A549 (cell line): ENCODE data around the gene CFAP91. TPM values are rescaled to one million over a fixed set of nuclear protein-coding genes. Genes with fewer than 3 reads are reported as not detected.

Experiments
- ATAC-seq, 2 experiments: fragments of 200-7000 bp in 1 of 2; fragments of >200 bp in 1 of 2; cut with Nextera tagmentation in 1 of 2; cut with Tn5 transposase in 1 of 2; 3 replicates each; pipeline versions ENCODE4 v1.8.0 to v1.9.1; 2018 to 2020; ENCODE audit warnings: mild to moderate bottlenecking in 1 of 2, moderate library complexity in 1 of 2
- CTCF ChIA-PET: fragments of 300-600 bp; sonication (Branson Sonifier 250); formaldehyde crosslinking; extraction: SDS; loops from one replicate; lab custom pipeline; 2021; ENCODE audit warnings: antibody characterized with exemption, inconsistent platforms; lab: Yijun Ruan, JAX
- POLR2A ChIA-PET: fragments of 350-600 bp; formaldehyde crosslinking; extraction: SDS; loops from one replicate; lab custom pipeline; 2021; ENCODE audit warnings: antibody characterized with exemption, inconsistent platforms; lab: Yijun Ruan, JAX
- DNase-seq, 2 experiments: peaks; one replicate each; pipeline versions ENCODE4 v3.0.0 to v3.0.0-alpha.2; 2011 to 2016; ENCODE audit warnings: low read depth in 1 of 2, low spot score in 1 of 2
- FAIRE-seq: peaks from 2 replicates; lab custom pipeline; 2011; peaks lifted over from hg19 to GRCh38; lab: Jason Lieb, UNC
- H3K27ac ChIP-seq, 2 experiments: fragments of >200 bp; sonication (Bioruptor Twin); formaldehyde crosslinking; 3 replicates each; pipeline ENCODE4 v1.5.1; 2016 to 2017
- H3K4me1 ChIP-seq: fragments of >200 bp; sonication (Bioruptor Twin); formaldehyde crosslinking; 3 replicates; pipeline ENCODE4 v1.6.1; 2016
- H3K4me2 ChIP-seq: fragments of >200 bp; sonication (Bioruptor Twin); formaldehyde crosslinking; 3 replicates; pipeline ENCODE4 v1.6.1; 2016
- H3K4me3 ChIP-seq: fragments of >200 bp; sonication (Bioruptor Twin); formaldehyde crosslinking; 3 replicates; pipeline ENCODE4 v1.5.1; 2016
- H3K9me3 ChIP-seq: fragments of >200 bp; sonication (Bioruptor Twin); formaldehyde crosslinking; 3 replicates; pipeline ENCODE4 v1.6.1; 2016
- BHLHE40 ChIP-seq: IDR thresholded peaks from 2 replicates; pipeline ENCODE4 v1.6.1; 2012; ENCODE audit warnings: low read depth, low read length, inconsistent platforms
- CBX2 ChIP-seq: fragments of 200-600 bp; sonication (generic); IDR thresholded peaks from 2 replicates; pipeline ENCODE4 v1.6.1; 2016; ENCODE audit warnings: low read depth, mild to moderate bottlenecking, borderline replicate concordance
- CBX8 ChIP-seq: fragments of 200-600 bp; sonication (generic); IDR thresholded peaks from 2 replicates; pipeline ENCODE4 v1.6.1; 2016
- CEBPB ChIP-seq, 2 experiments: fragments of >200 bp in 1 of 2; sonication (Bioruptor Twin) in 1 of 2; formaldehyde crosslinking in 1 of 2; IDR thresholded peaks; 2 replicates each; pipeline ENCODE4 v1.6.1; 2012 to 2016
- EHF ChIP-seq: fragments of 250-450 bp; sonication (Bioruptor Pico); IDR thresholded peaks from 2 replicates; pipeline ENCODE4 v1.5.0; 2020; ENCODE audit warnings: mild to moderate bottlenecking
- ESRRA ChIP-seq: fragments of 150-350 bp; IDR thresholded peaks from 2 replicates; pipeline ENCODE4 v1.6.1; 2014; ENCODE audit warnings: mild to moderate bottlenecking, low read length, borderline replicate concordance
- FOSB ChIP-seq: fragments of 250-450 bp; sonication (Bioruptor Pico); IDR thresholded peaks from 2 replicates; pipeline ENCODE4 v1.5.0; 2020; ENCODE audit warnings: mild to moderate bottlenecking, moderate library complexity
- GATA3 ChIP-seq: IDR thresholded peaks from 2 replicates; pipeline ENCODE4 v1.6.1; 2012; ENCODE audit warnings: borderline replicate concordance
- HOXB13 ChIP-seq: fragments of 250-450 bp; sonication (Bioruptor Pico); IDR thresholded peaks from 2 replicates; pipeline ENCODE4 v1.5.0; 2020; ENCODE audit warnings: low read depth, mild to moderate bottlenecking, moderate library complexity
- HOXB5 ChIP-seq: fragments of 250-450 bp; sonication (Bioruptor Pico); IDR thresholded peaks from 2 replicates; pipeline ENCODE4 v1.5.0; 2020; ENCODE audit warnings: mild to moderate bottlenecking, moderate library complexity
- JUNB ChIP-seq: fragments of >200 bp; sonication (Bioruptor Twin); formaldehyde crosslinking; IDR thresholded peaks from 2 replicates; pipeline ENCODE4 v1.6.1; 2016
- MAZ ChIP-seq: fragments of 150-350 bp; IDR thresholded peaks from 2 replicates; pipeline ENCODE4 v1.6.1; 2014; ENCODE audit warnings: antibody characterized with exemption, low read depth, low read length, borderline replicate concordance
- NPAS2 ChIP-seq: fragments of 250-450 bp; sonication (Bioruptor Pico); IDR thresholded peaks from 2 replicates; pipeline ENCODE4 v1.8.0; 2022; ENCODE audit warnings: mild to moderate bottlenecking, moderate library complexity, borderline replicate concordance
- POLR2A ChIP-seq: IDR thresholded peaks from 2 replicates; pipeline ENCODE4 v1.6.1; 2012; ENCODE audit warnings: mild to moderate bottlenecking, low read length
- POLR2AphosphoS2 ChIP-seq: conservative IDR thresholded peaks from 2 replicates; pipeline ENCODE4 v1.6.1; 2012; ENCODE audit warnings: low read length, improper control_type of control experiment, inconsistent platforms
- RNF2 ChIP-seq: fragments of 200-600 bp; sonication (generic); IDR thresholded peaks from 2 replicates; pipeline ENCODE4 v1.6.1; 2016; ENCODE audit warnings: low read depth, mild to moderate bottlenecking, antibody characterized with exemption, moderate library complexity, borderline replicate concordance
- SMC3 ChIP-seq: fragments of >200 bp; sonication (Bioruptor Twin); formaldehyde crosslinking; IDR thresholded peaks from 3 replicates; pipeline ENCODE4 v1.6.1; 2018; ENCODE audit warnings: inconsistent platforms
- SREBF2 ChIP-seq: fragments of 450-650 bp; IDR thresholded peaks from 2 replicates; pipeline ENCODE4 v1.6.1; 2014; ENCODE audit warnings: mild to moderate bottlenecking, moderate library complexity
- TFCP2L1 ChIP-seq: fragments of 250-450 bp; sonication (Bioruptor Pico); IDR thresholded peaks from 2 replicates; pipeline ENCODE4 v1.5.0; 2021; ENCODE audit warnings: mild to moderate bottlenecking
- ZC3H11A ChIP-seq: fragments of 450-650 bp; IDR thresholded peaks from 2 replicates; pipeline ENCODE4 v1.6.1; 2014; ENCODE audit warnings: antibody characterized with exemption, mild to moderate bottlenecking
- WGBS: methylation state at CpG from one replicate; pipeline ENCODE4 v1.1.6; 2017; ENCODE audit errors: missing lambda C conversion rate; 5-methylcytosine and 5-hydroxymethylcytosine counted together
- polyA plus RNA-seq, 4 experiments: library from polyadenylated mRNA; depleted of rRNA in 3 of 4; stranded (reverse); fragments of >200 nt; fragmentation: RNase III in 1 of 4; extraction: RNeasy Plus Mini Kit Qiagen cat#74134 plus additional on column Dnase treatment in 1 of 4; gene quantifications; 2 replicates in 3 of 4; 3 replicates in 1 of 4; pipeline ENCODE4 v1.2.3, GENCODE V29; 2011 to 2017
- TF ChIP-seq, protein P1 (sequence below): fragments of >200 bp; sonication (Bioruptor Twin); formaldehyde crosslinking; IDR thresholded peaks from 3 replicates; pipeline ENCODE4 v1.5.1; 2016
- TF ChIP-seq, protein P2 (sequence below): IDR thresholded peaks from 2 replicates; pipeline ENCODE4 v1.6.1; 2012
- TF ChIP-seq, protein P3 (sequence below): fragments of 250-450 bp; sonication (Bioruptor Pico); IDR thresholded peaks from 2 replicates; pipeline ENCODE4 v1.5.0; 2020; ENCODE audit warnings: low read depth, mild to moderate bottlenecking, moderate library complexity
- TF ChIP-seq, protein P4 (sequence below): fragments of 150-350 bp; IDR thresholded peaks from 2 replicates; pipeline ENCODE4 v1.6.1; 2014; ENCODE audit warnings: low read depth, mild to moderate bottlenecking, low read length

The CFAP91 gene
- polyA plus RNA-seq, 2 of the 4 experiments (the other 2 are of a cell fraction) = 0.41 to 1.1 TPM

DNA sequence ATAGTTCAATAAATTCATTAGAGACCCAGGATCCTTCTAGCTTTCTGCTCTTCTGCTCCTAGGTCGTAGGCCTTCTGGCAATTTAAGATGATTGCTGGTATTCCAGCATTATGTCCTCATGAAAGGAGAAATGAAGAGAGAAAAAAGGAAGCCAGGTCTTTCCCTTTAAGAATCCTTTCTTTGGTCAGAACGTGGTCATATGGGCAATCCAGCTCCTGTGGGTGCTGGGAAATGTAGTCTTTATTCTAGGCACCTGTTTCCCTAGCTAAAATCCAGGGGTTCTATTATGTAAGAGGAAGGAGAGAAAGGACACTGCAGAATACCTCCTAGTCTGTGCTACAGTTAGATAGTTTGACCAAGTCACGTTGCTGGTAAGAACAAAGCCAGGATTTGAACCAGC lies 43.6 kb downstream of the CFAP91 start:
- WGBS = 12% methylated on average over 3 of the region's 3 CpGs

DNA sequence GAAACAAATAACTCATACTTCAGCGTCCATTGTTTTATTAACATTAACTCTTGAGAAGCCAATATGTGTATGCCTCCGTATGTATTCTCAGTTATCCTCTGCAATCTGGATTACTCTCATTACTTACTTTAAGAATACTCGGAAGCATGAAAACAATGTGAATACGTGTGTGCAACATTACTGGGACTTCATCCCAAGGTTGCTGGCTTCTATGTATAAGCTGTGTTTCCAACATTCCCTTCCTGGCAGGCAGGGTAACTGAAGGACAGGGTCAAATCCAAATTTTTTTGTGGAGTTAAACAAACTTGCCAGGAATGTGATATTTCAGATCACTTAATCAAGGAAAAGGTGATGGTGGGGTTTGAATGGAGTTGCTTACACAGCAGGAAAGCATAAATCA lies 44.5 kb downstream of the CFAP91 start:
- no peak for ATAC-seq
- no peak for FAIRE-seq
- H3K9me3 ChIP-seq = no peaks in the 10 kb centered on the region
- H3K4me1 ChIP-seq = no peaks in the 10 kb centered on the region
- 59% methylated on average over 4 of the region's 4 CpGs for WGBS
- H3K4me2 ChIP-seq = no peak overlapping the region
- ChIA-PET CTCF (interaction anchor here (1.0 kb wide), 1 partner anchor 9 kb away, joined by 4 read pairs; no protein-coding TSS in a partner anchor), POLR2A (no interaction called here)
- DNase-seq = no peak
- no peak overlapping the region for H3K27ac ChIP-seq
- H3K4me3 ChIP-seq = no peak overlapping the region
- TF ChIP-seq, protein P1, sequence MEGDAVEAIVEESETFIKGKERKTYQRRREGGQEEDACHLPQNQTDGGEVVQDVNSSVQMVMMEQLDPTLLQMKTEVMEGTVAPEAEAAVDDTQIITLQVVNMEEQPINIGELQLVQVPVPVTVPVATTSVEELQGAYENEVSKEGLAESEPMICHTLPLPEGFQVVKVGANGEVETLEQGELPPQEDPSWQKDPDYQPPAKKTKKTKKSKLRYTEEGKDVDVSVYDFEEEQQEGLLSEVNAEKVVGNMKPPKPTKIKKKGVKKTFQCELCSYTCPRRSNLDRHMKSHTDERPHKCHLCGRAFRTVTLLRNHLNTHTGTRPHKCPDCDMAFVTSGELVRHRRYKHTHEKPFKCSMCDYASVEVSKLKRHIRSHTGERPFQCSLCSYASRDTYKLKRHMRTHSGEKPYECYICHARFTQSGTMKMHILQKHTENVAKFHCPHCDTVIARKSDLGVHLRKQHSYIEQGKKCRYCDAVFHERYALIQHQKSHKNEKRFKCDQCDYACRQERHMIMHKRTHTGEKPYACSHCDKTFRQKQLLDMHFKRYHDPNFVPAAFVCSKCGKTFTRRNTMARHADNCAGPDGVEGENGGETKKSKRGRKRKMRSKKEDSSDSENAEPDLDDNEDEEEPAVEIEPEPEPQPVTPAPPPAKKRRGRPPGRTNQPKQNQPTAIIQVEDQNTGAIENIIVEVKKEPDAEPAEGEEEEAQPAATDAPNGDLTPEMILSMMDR = no peak
- TF ChIP-seq HOXB5 (CRISPR knock-in tag) (no peak), NPAS2 (CRISPR knock-in tag) (no peak), MAZ (no peak), CBX8 (no peak), BHLHE40 (no peak), RNF2 (no peak), POLR2AphosphoS2 (no peak), HOXB13 (CRISPR knock-in tag) (no peak)

More for the DNA sequence above, 43.6 kb downstream of the CFAP91 start:
- ChIA-PET CTCF (interaction anchor here (1.0 kb wide), 1 partner anchor 10 kb away, joined by 4 read pairs; no protein-coding TSS in a partner anchor), POLR2A (no interaction called here)
- Histone ChIP-seq H3K27ac (no peak overlapping the region), H3K9me3 (no peaks in the 10 kb centered on the region), H3K4me1 (no peaks in the 10 kb centered on the region), H3K4me3 (no peak overlapping the region), H3K4me2 (no peak overlapping the region)
- FAIRE-seq (no peak), DNase-seq (no peak), ATAC-seq (no peak)
- TF ChIP-seq EHF (CRISPR knock-in tag) (no peak), ESRRA (no peak), FOSB (no peak), CEBPB (IDR thresholded peaks at IDR 0.05) (no peak), CBX2 (no peak), SREBF2 (no peak), JUNB (no peak), TFCP2L1 (no peak), HOXB5 (CRISPR knock-in tag) (no peak), POLR2A (no peak), HOXB13 (CRISPR knock-in tag) (no peak), ZC3H11A (no peak), SMC3 (no peak), RNF2 (no peak), GATA3 (no peak)
- TF ChIP-seq, protein P2, sequence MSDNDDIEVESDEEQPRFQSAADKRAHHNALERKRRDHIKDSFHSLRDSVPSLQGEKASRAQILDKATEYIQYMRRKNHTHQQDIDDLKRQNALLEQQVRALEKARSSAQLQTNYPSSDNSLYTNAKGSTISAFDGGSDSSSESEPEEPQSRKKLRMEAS = no peak
- TF ChIP-seq, protein P3, sequence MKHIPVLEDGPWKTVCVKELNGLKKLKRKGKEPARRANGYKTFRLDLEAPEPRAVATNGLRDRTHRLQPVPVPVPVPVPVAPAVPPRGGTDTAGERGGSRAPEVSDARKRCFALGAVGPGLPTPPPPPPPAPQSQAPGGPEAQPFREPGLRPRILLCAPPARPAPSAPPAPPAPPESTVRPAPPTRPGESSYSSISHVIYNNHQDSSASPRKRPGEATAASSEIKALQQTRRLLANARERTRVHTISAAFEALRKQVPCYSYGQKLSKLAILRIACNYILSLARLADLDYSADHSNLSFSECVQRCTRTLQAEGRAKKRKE (CRISPR knock-in tag) = no peak
- TF ChIP-seq, protein P4, sequence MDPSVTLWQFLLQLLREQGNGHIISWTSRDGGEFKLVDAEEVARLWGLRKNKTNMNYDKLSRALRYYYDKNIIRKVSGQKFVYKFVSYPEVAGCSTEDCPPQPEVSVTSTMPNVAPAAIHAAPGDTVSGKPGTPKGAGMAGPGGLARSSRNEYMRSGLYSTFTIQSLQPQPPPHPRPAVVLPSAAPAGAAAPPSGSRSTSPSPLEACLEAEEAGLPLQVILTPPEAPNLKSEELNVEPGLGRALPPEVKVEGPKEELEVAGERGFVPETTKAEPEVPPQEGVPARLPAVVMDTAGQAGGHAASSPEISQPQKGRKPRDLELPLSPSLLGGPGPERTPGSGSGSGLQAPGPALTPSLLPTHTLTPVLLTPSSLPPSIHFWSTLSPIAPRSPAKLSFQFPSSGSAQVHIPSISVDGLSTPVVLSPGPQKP = no peak
